Neural progenitor cell (in vitro differentiated cells): ENCODE data around the gene NUP58.

Source experiments
- CTCF ChIP-seq: fragments of 200-600 bp; sonication (generic); IDR thresholded peaks from 2 replicates; pipeline ENCODE4 v1.5.1; 2017; ENCODE audit warnings: antibody characterized with exemption, mild to moderate bottlenecking
- EZH2 ChIP-seq: fragments of 200-600 bp; sonication (generic); IDR thresholded peaks from 2 replicates; pipeline ENCODE4 v1.6.1; 2017; ENCODE audit warnings: antibody characterized with exemption, mild to moderate bottlenecking, moderate library complexity
- EZH2phosphoT487 ChIP-seq: fragments of 200-600 bp; sonication (generic); IDR thresholded peaks from 2 replicates; pipeline ENCODE4 v1.6.1; 2017; ENCODE audit warnings: antibody characterized with exemption

GRCh38 chr13:25280396-25280795 is 21.0 kb upstream of the NUP58 start:
- TF ChIP-seq CTCF (no peak), EZH2phosphoT487 (no peak), EZH2 (no peak)
